PC-9 (cell line): ENCODE measurements around the gene CEP68.

ENCODE experiments used
- CTCF ChIP-seq: fragments of 200-600 bp; sonication (generic); conservative IDR thresholded peaks from 2 replicates; pipeline ENCODE4 v1.6.1; 2017; ENCODE audit warnings: mixed run types, antibody characterized with exemption, mild to moderate bottlenecking, moderate library complexity
- EZH2 ChIP-seq: fragments of 200-600 bp; sonication (generic); IDR thresholded peaks from 2 replicates; pipeline ENCODE4 v1.8.0; 2017; ENCODE audit warnings: antibody characterized with exemption, low read depth

- no peak for TF ChIP-seq EZH2
- TF ChIP-seq CTCF: no peak
Observed at GRCh38 chr2:65081232-65081685, 25.0 kb downstream of the CEP68 start.
